ENCODE measurements around the gene LBR.
"Not testable (repeated sequence)": the region's sequence is repeated elsewhere in the genome, so short reads cannot be mapped to it uniquely, and the experiment has no call there.

DNA sequence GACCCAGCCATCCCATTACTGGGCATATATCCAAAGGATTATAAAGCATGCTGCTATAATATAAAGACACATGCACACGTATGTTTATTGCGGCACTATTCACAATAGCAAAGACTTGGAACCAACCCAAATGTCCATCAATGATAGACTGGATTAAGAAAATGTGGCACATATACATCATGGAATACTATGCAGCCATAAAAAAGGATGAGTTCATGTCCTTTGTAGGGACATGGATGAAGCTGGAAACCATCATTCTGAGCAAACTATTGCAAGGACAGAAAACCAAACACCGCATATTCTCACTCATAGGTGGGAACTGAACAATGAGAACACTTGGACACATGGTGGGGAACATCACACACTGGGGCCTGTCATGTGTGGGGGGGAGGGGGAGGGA, 41.0 kb downstream of the LBR start:
- TF ChIP-seq POLR2A, CTCF (IDR thresholded peaks at IDR 0.05): not testable (repeated sequence)
